ENCODE measurements around the gene BRD2.

Gene BRD2

DNA sequence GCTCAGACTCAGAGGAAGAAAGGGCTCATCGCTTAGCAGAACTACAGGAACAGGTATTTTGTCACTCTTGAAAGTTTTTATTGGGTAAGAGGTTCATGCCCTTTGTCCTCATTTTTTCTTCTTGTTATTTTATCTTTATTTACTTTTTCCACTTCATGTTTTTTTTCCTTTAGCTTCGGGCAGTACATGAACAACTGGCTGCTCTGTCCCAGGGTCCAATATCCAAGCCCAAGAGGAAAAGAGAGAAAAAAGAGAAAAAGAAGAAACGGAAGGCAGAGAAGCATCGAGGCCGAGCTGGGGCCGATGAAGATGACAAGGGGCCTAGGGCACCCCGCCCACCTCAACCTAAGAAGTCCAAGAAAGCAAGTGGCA is 9.5 kb downstream of the BRD2 start:
- DNase-seq (ENCODE audit: low read depth), result no peak
- H3K4me3 ChIP-seq (ENCODE audit: low read length), result no peak overlapping the region
- TF ChIP-seq, protein P1, sequence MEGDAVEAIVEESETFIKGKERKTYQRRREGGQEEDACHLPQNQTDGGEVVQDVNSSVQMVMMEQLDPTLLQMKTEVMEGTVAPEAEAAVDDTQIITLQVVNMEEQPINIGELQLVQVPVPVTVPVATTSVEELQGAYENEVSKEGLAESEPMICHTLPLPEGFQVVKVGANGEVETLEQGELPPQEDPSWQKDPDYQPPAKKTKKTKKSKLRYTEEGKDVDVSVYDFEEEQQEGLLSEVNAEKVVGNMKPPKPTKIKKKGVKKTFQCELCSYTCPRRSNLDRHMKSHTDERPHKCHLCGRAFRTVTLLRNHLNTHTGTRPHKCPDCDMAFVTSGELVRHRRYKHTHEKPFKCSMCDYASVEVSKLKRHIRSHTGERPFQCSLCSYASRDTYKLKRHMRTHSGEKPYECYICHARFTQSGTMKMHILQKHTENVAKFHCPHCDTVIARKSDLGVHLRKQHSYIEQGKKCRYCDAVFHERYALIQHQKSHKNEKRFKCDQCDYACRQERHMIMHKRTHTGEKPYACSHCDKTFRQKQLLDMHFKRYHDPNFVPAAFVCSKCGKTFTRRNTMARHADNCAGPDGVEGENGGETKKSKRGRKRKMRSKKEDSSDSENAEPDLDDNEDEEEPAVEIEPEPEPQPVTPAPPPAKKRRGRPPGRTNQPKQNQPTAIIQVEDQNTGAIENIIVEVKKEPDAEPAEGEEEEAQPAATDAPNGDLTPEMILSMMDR (conservative IDR thresholded peaks at IDR 0.05; ENCODE audit: low read length), result no peak

DNA sequence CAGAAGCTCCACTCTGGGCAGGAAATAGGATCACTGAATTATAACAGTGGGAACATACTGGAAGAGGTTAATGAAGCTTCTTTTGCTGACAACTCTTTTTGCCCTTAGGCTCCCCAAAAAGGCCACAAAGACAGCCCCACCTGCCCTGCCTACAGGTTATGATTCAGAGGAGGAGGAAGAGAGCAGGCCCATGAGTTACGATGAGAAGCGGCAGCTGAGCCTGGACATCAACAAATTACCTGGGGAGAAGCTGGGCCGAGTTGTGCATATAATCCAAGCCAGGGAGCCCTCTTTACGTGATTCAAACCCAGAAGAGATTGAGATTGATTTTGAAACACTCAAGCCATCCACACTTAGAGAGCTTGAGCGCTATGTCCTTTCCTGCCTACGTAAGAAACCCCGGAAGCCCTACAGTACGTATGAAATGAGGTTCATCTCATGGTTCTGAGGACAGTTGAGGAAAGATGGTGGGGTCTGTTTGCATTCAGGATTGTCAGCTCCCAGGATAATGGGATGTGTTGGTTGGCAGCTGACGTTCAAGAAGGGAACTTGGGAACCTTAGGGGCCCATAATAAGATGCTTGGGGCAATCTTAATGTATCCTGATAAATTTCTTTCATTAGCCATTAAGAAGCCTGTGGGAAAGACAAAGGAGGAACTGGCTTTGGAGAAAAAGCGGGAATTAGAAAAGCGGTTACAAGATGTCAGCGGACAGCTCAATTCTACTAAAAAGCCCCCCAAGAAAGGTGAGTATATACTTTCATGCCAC is 11.5 kb downstream of the BRD2 start:
- TF ChIP-seq, protein P1 (conservative IDR thresholded peaks at IDR 0.05; ENCODE audit: low read length), result no peak
- H3K4me3 ChIP-seq (ENCODE audit: low read length), result no peak overlapping the region
- DNase-seq (ENCODE audit: low read depth), result no peak

DNA sequence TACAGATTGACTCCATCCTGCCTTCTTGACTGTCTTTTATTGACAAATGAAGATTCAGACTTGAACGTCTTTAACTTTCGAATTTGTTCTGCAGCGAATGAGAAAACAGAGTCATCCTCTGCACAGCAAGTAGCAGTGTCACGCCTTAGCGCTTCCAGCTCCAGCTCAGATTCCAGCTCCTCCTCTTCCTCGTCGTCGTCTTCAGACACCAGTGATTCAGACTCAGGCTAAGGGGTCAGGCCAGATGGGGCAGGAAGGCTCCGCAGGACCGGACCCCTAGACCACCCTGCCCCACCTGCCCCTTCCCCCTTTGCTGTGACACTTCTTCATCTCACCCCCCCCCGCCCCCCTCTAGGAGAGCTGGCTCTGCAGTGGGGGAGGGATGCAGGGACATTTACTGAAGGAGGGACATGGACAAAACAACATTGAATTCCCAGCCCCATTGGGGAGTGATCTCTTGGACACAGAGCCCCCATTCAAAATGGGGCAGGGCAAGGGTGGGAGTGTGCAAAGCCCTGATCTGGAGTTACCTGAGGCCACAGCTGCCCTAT is 12.2 kb downstream of the BRD2 start:
- DNase-seq (ENCODE audit: low read depth), result peak; percentile 4
- no peak overlapping the region for H3K4me3 ChIP-seq (ENCODE audit: low read length)
- TF ChIP-seq, protein P1 (conservative IDR thresholded peaks at IDR 0.05; ENCODE audit: low read length), result no peak

- peak; percentile 49 for DNase-seq (ENCODE audit: low read depth)
- TF ChIP-seq, protein P1 (conservative IDR thresholded peaks at IDR 0.05; ENCODE audit: low read length), result no peak
- H3K4me3 ChIP-seq (ENCODE audit: low read length), result no peak overlapping the region
Observed at GRCh38 chr6:32982084-32982701, 13.8 kb downstream of the BRD2 start.

- TF ChIP-seq, protein P1 (conservative IDR thresholded peaks at IDR 0.05; ENCODE audit: low read length), result no peak
- no peak for DNase-seq (ENCODE audit: low read depth)
- H3K4me3 ChIP-seq (ENCODE audit: low read length), result no peak overlapping the region
Observed at GRCh38 chr6:32982702-32983492, 14.5 kb downstream of the BRD2 start.

DNA sequence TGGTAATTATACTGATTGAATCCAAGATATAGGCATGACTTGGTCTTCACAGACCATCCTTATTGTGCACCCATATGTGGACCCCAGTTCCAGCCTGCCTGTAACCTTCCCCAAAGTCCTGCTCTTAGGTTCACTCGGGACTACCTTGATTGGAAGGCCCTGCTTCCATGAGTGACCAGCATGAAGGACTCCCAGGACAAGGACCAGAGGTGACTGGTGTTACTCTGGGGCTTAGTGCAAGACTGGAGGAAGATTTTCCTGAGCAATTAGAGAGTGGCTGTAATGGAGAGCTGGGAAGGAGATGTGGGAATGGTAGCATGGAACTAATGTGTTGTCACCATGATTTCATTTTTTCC is 15.1 kb downstream of the BRD2 start:
- no peak overlapping the region for H3K4me3 ChIP-seq (ENCODE audit: low read length)
- no peak for DNase-seq (ENCODE audit: low read depth)
- TF ChIP-seq, protein P1 (conservative IDR thresholded peaks at IDR 0.05; ENCODE audit: low read length), result no peak
